Activated B cell treated with CpG ODN at 0.5 μM for 24 hours (primary cell): ENCODE measurements around the gene ZBTB16. TPM values are rescaled to one million over a fixed set of nuclear protein-coding genes. Genes with fewer than 3 reads are reported as not detected.

Experiments used
- ATAC-seq: fragments of 200-7000 bp; cut with Tn5 transposase; one replicate; pipeline ENCODE4 v1.10.0; 2021; ENCODE audit warnings: low read depth, mild to moderate bottlenecking, moderate library complexity
- CTCF ChIA-PET: fragments of 350-600 bp; sonication (Branson Sonifier 250); formaldehyde crosslinking; loops from one replicate; lab custom pipeline; 2021; ENCODE audit warnings: antibody characterized with exemption; lab: Charles Lee
- POLR2A ChIA-PET: fragments of 350-600 bp; sonication (Branson Sonifier 250); formaldehyde crosslinking; loops from one replicate; lab custom pipeline; 2021; ENCODE audit warnings: antibody characterized with exemption; lab: Charles Lee
- DNase-seq: peaks from one replicate; pipeline ENCODE4 v3.0.0; 2022
- H3K27ac Mint-ChIP-seq: one replicate; pipeline ENCODE4 v1.8.0; 2020; ENCODE audit warnings: mixed read lengths
- H3K27me3 Mint-ChIP-seq: one replicate; pipeline ENCODE4 v1.8.0; 2021; ENCODE audit warnings: mixed read lengths
- H3K36me3 Mint-ChIP-seq: one replicate; pipeline ENCODE4 v1.8.0; 2021; ENCODE audit warnings: low read depth, mixed read lengths
- H3K4me1 Mint-ChIP-seq: one replicate; pipeline ENCODE4 v1.8.0; 2021; ENCODE audit warnings: mixed read lengths
- H3K4me3 Mint-ChIP-seq: one replicate; pipeline ENCODE4 v1.8.0; 2020; ENCODE audit warnings: mild to moderate bottlenecking, mixed read lengths
- H3K9me3 Mint-ChIP-seq: one replicate; pipeline ENCODE4 v1.8.0; 2020; ENCODE audit warnings: mixed read lengths
- CTCF ChIP-seq: fragments of 200-600 bp; IDR thresholded peaks from one replicate; pipeline ENCODE4 v1.8.0; 2022; ENCODE audit warnings: antibody characterized with exemption, mild to moderate bottlenecking
- intact Hi-C: fragments of 100-400 bp; cut with micrococcal nuclease; formaldehyde crosslinking; loops from one replicate; pipeline ENCODE4 v1.15.1; 2024
- total RNA-seq: library from RNA; stranded (reverse); gene quantifications from 2 replicates; pipeline ENCODE4 v1.2.3, GENCODE V29; 2022

Gene ZBTB16
- total RNA-seq, 1 donor from 2014 or later = 2.5 TPM

GRCh38 chr11:114252767-114253166 lies 193.3 kb downstream of the ZBTB16 start:
- H3K36me3 Mint-ChIP-seq = peaks cover 4% of the 10 kb centered on the region
- POLR2A ChIA-PET = no interaction called here
- intact Hi-C loops = no loop called here

GRCh38 chr11:114253771-114254170 lies 194.3 kb downstream of the ZBTB16 start:
- no peak for TF ChIP-seq CTCF
- Mint-ChIP-seq H3K4me3 (no peak overlapping the region), H3K27ac (no peak overlapping the region), H3K4me1 (peaks cover 14% of the 10 kb centered on the region), H3K36me3 (peaks cover 4% of the 10 kb centered on the region), H3K9me3 (no peaks in the 10 kb centered on the region), H3K27me3 (peaks cover 2% of the 10 kb centered on the region)
- ChIA-PET CTCF (no interaction called here), POLR2A (no interaction called here)
- ATAC-seq (no peak), DNase-seq (no peak)
- intact Hi-C loops = no loop called here

More at GRCh38 chr11:114252767-114253166, 193.3 kb downstream of the ZBTB16 start:
- Mint-ChIP-seq H3K4me3 (no peak overlapping the region), H3K4me1 (peaks cover 7% of the 10 kb centered on the region), H3K27ac (no peak overlapping the region), H3K9me3 (no peaks in the 10 kb centered on the region), H3K27me3 (peaks cover 2% of the 10 kb centered on the region)
- DNase-seq = no peak
- CTCF ChIA-PET = no interaction called here
- ATAC-seq = no peak
- TF ChIP-seq CTCF = no peak

GRCh38 chr11:114254571-114255146 lies 195.1 kb downstream of the ZBTB16 start:
- Mint-ChIP-seq H3K9me3 (no peaks in the 10 kb centered on the region), H3K4me1 (peaks cover 23% of the 10 kb centered on the region), H3K27ac (no peak overlapping the region), H3K36me3 (peaks cover 4% of the 10 kb centered on the region), H3K27me3 (peaks cover 2% of the 10 kb centered on the region), H3K4me3 (no peak overlapping the region)
- ChIA-PET POLR2A (interaction anchor here (0.7 kb wide), 1 partner anchor 67 kb away, joined by 3 read pairs; no protein-coding TSS in a partner anchor), CTCF (no interaction called here)
- intact Hi-C loops = no loop called here
- DNase-seq (no peak), ATAC-seq (no peak)
- TF ChIP-seq CTCF = no peak

GRCh38 chr11:114255289-114255688 lies 195.8 kb downstream of the ZBTB16 start:
- no peak for ATAC-seq
- no peak for TF ChIP-seq CTCF
- no peaks in the 10 kb centered on the region for H3K9me3 Mint-ChIP-seq
- DNase-seq = no peak
- CTCF ChIA-PET = no interaction called here
- H3K4me3 Mint-ChIP-seq = no peak overlapping the region
- H3K4me1 Mint-ChIP-seq = peaks cover 29% of the 10 kb centered on the region
- no peak overlapping the region for H3K27ac Mint-ChIP-seq
- H3K27me3 Mint-ChIP-seq = peaks cover 2% of the 10 kb centered on the region
- POLR2A ChIA-PET = no interaction called here
- intact Hi-C loops = no loop called here
- H3K36me3 Mint-ChIP-seq = peaks cover 4% of the 10 kb centered on the region

GRCh38 chr11:114256176-114256966 lies 196.9 kb downstream of the ZBTB16 start:
- Mint-ChIP-seq H3K27me3 (no peaks in the 10 kb centered on the region), H3K36me3 (no peaks in the 10 kb centered on the region), H3K4me3 (no peak overlapping the region), H3K4me1 (peaks cover 38% of the 10 kb centered on the region), H3K9me3 (no peaks in the 10 kb centered on the region), H3K27ac (no peak overlapping the region)
- no peak for TF ChIP-seq CTCF
- ATAC-seq (no peak), DNase-seq (no peak)
- ChIA-PET POLR2A (no interaction called here), CTCF (no interaction called here)
- intact Hi-C loops = no loop called here
